HCT116 (cell line): ENCODE results near the gene AFDN. TPM values are rescaled to one million over a fixed set of nuclear protein-coding genes. Genes with fewer than 3 reads are reported as not detected.

Experiments
- ATAC-seq: fragments of 200-7000 bp; cut with Tn5 transposase; 2 replicates; pipeline ENCODE4 v1.9.1; 2020; ENCODE audit warnings: mild to moderate bottlenecking, moderate library complexity
- BruUV-seq: library from RNA; stranded (reverse); fragments of 400-500 nt; replicated peaks from 2 replicates; lab custom pipeline; 2021; lab: Mats Ljungman, UMichigan
- CTCF ChIA-PET: fragments of 300-600 bp; sonication (Branson Sonifier 250); formaldehyde crosslinking; loops from one replicate; lab custom pipeline; 2021; ENCODE audit warnings: antibody characterized with exemption; lab: Charles Lee
- POLR2A ChIA-PET: fragments of 300-600, 350-600 bp; sonication (Branson Sonifier 250); formaldehyde crosslinking; loops from one replicate; lab custom pipeline; 2021; ENCODE audit warnings: antibody characterized with exemption; lab: Charles Lee
- RAD21 ChIA-PET, 2 experiments: fragments of 300-600 bp; sonication (Branson Sonifier 250); formaldehyde crosslinking; loops; one replicate each; lab custom pipeline; 2023; ENCODE audit warnings: low total read pairs in 2 of 2; ENCODE audit not compliant: uncharacterized antibody in 2 of 2, unreplicated experiment in 2 of 2, low non-redundant PET in 1 of 2; lab: Charles Lee
- DNase-seq: peaks from one replicate; pipeline ENCODE4 v3.0.0-alpha.2; 2010; ENCODE audit warnings: low read depth, low spot score
- H2AFZ ChIP-seq: fragments of 200-600 bp; shearing (Covaris generic), sonication (generic); 2 replicates; pipeline ENCODE4 v1.6.1; 2017; ENCODE audit warnings: low read depth, mixed run types, mixed read lengths, antibody characterized with exemption, low read length; ENCODE audit not compliant: poor library complexity, severe bottlenecking
- H3K27ac ChIP-seq: 2 replicates; pipeline ENCODE4 v1.5.1; 2012; ENCODE audit warnings: low read depth, low read length
- H3K27me3 ChIP-seq: fragments of 200-600 bp; sonication (generic); 2 replicates; pipeline ENCODE4 v1.6.1; 2016; ENCODE audit warnings: mixed run types, low read length, mixed read lengths; ENCODE audit not compliant: insufficient read depth
- H3K36me3 ChIP-seq, 2 experiments: fragments of 200-500 bp in 1 of 2; fragments of 200-600 bp in 1 of 2; sonication (Bioruptor generic) in 1 of 2; sonication (generic) in 1 of 2; 2 replicates each; pipeline versions ENCODE4 v1.5.1 to v1.6.1; 2014 to 2016; ENCODE audit warnings: low read length in 2 of 2, inconsistent platforms in 1 of 2, mixed read lengths in 1 of 2, mixed run types in 1 of 2; ENCODE audit not compliant: insufficient read depth in 2 of 2, control insufficient read depth in 1 of 2
- H3K4me1 ChIP-seq, 2 experiments: fragments of 200-600 bp in 1 of 2; sonication (generic) in 1 of 2; 2 replicates each; pipeline versions ENCODE4 v1.5.1 to v1.6.1; 2012 to 2017; ENCODE audit warnings: low read length in 2 of 2, inconsistent platforms in 1 of 2, mild to moderate bottlenecking in 1 of 2, mixed read lengths in 1 of 2, mixed run types in 1 of 2, moderate library complexity in 1 of 2; ENCODE audit not compliant: insufficient read depth in 2 of 2, control insufficient read depth in 1 of 2
- H3K4me2 ChIP-seq: fragments of 200-600 bp; sonication (generic); 2 replicates; pipeline ENCODE4 v1.6.1; 2017; ENCODE audit warnings: mixed run types, low read length, mixed read lengths
- H3K4me3 ChIP-seq, 2 experiments: fragments of 200-600 bp in 1 of 2; sonication (generic) in 1 of 2; replicated peaks in 1 of 2; 2 replicates each; pipeline ENCODE4 v1.5.1; 2011 to 2016; ENCODE audit warnings: low read length in 2 of 2, control low read depth in 1 of 2, low read depth in 1 of 2, mild to moderate bottlenecking in 1 of 2, mixed read lengths in 1 of 2, mixed run types in 1 of 2
- H3K79me2 ChIP-seq: fragments of 200-600 bp; sonication (generic); 2 replicates; pipeline ENCODE4 v1.6.1; 2017; ENCODE audit warnings: mild to moderate bottlenecking, mixed run types, low read length, moderate library complexity, mixed read lengths; ENCODE audit not compliant: insufficient read depth
- H3K9ac ChIP-seq: fragments of 200-600 bp; sonication (generic); 2 replicates; pipeline ENCODE4 v1.6.1; 2016; ENCODE audit warnings: low read length, mixed read lengths
- H3K9me2 ChIP-seq: fragments of 200-600 bp; sonication (generic), shearing (Covaris generic); 2 replicates; pipeline ENCODE4 v1.6.1; 2017; ENCODE audit warnings: mixed run types, mild to moderate bottlenecking, moderate library complexity; ENCODE audit not compliant: insufficient read depth
- H3K9me3 ChIP-seq, 2 experiments: fragments of 200-500 bp in 1 of 2; fragments of 200-600 bp in 1 of 2; sonication (Bioruptor generic) in 1 of 2; sonication (generic) in 1 of 2; 2 replicates each; pipeline ENCODE4 v1.6.1; 2014 to 2017; ENCODE audit warnings: low read length in 2 of 2, mixed read lengths in 2 of 2, inconsistent platforms in 1 of 2, low read depth in 1 of 2, mild to moderate bottlenecking in 1 of 2, mixed run types in 1 of 2, moderate library complexity in 1 of 2; ENCODE audit not compliant: control insufficient read depth in 1 of 2, insufficient read depth in 1 of 2
- H4K20me1 ChIP-seq: fragments of 200-600 bp; sonication (generic), shearing (Covaris generic); 2 replicates; pipeline ENCODE4 v1.6.1; 2017; ENCODE audit warnings: mixed run types, mild to moderate bottlenecking, moderate library complexity; ENCODE audit not compliant: insufficient read depth
- CBX3 ChIP-seq: IDR thresholded peaks from 2 replicates; pipeline ENCODE4 v1.6.1; 2012; ENCODE audit warnings: low read depth
- EGR1 ChIP-seq: IDR thresholded peaks from 2 replicates; pipeline ENCODE4 v1.6.1; 2012; ENCODE audit warnings: low read depth
- EZH2 ChIP-seq: fragments of 200-600 bp; sonication (generic); IDR thresholded peaks from 2 replicates; pipeline ENCODE4 v1.6.1; 2017; ENCODE audit warnings: antibody characterized with exemption, mixed run types
- JUND ChIP-seq: IDR thresholded peaks from 2 replicates; pipeline ENCODE4 v1.6.1; 2012
- MAX ChIP-seq: IDR thresholded peaks from 2 replicates; pipeline ENCODE4 v1.6.1; 2012
- POLR2A ChIP-seq: IDR thresholded peaks from 2 replicates; pipeline ENCODE4 v1.7.0; 2011; ENCODE audit warnings: borderline replicate concordance; ENCODE audit not compliant: insufficient read depth, insufficient read length; ENCODE audit errors: extremely low read depth
- RAD21 ChIP-seq: IDR thresholded peaks from 2 replicates; pipeline ENCODE4 v1.6.1; 2012; ENCODE audit warnings: low read depth, mild to moderate bottlenecking
- SIN3A ChIP-seq: IDR thresholded peaks from 2 replicates; pipeline ENCODE4 v1.6.1; 2012; ENCODE audit warnings: low read depth
- YY1 ChIP-seq: IDR thresholded peaks from 2 replicates; pipeline ENCODE4 v1.6.1; 2011; ENCODE audit warnings: low read length, low read depth, moderate library complexity, mild to moderate bottlenecking; ENCODE audit not compliant: insufficient replicate concordance; ENCODE audit errors: extremely low read depth
- ZBTB33 ChIP-seq: IDR thresholded peaks from 2 replicates; pipeline ENCODE4 v1.6.1; 2011; ENCODE audit warnings: mild to moderate bottlenecking, low read length, moderate library complexity; ENCODE audit not compliant: insufficient replicate concordance; ENCODE audit errors: extremely low read depth
- ZFX ChIP-seq: fragments of 450-650 bp; IDR thresholded peaks from 2 replicates; pipeline ENCODE4 v1.6.1; 2017
- intact Hi-C: fragments of 100-400 bp; cut with micrococcal nuclease; formaldehyde crosslinking; loops from 2 replicates; pipeline ENCODE4 v1.10.0; 2022
- total RNA-seq: library from RNA; stranded (reverse); gene quantifications from one replicate; pipeline ENCODE4 v1.2.1, GENCODE V29; 2021; ENCODE audit not compliant: unreplicated experiment

Gene AFDN
- total RNA-seq, 1 experiment from 2014 or later = 59.4 TPM

- Histone ChIP-seq H3K4me2 (no peak overlapping the region), H3K4me1 (no peaks in the 10 kb centered on the region), H3K9ac (no peak overlapping the region)
These were observed 139.2 kb downstream of the AFDN start for GRCh38 chr6:167965592-167966539.

More at GRCh38 chr6:167965592-167966539, 139.2 kb downstream of the AFDN start:
- H3K4me3 ChIP-seq = no peak overlapping the region
- no peaks in the 10 kb centered on the region for H3K79me2 ChIP-seq
- TF ChIP-seq SIN3A (no peak), ZBTB33 (no peak), POLR2A (no peak), RAD21 (no peak), EGR1 (no peak), MAX (no peak), ZFX (no peak), CBX3 (no peak), YY1 (no peak), EZH2 (no peak), JUND (no peak)
- H3K9me3 ChIP-seq = no peaks in the 10 kb centered on the region
- RAD21 ChIA-PET = no interaction called here
- H3K27me3 ChIP-seq = no peaks in the 10 kb centered on the region
- no peak for DNase-seq
- no peaks in the 10 kb centered on the region for H3K9me2 ChIP-seq
- POLR2A ChIA-PET = no interaction called here
- H4K20me1 ChIP-seq = no peaks in the 10 kb centered on the region
- H3K36me3 ChIP-seq = peaks cover 7 to 25% of the 10 kb centered on the region in 2 experiments; a peak in 3 of 4 replicates
- BruUV-seq = no TSS peak
- CTCF ChIA-PET = no interaction called here
- no peak overlapping the region for H3K27ac ChIP-seq
- H2AFZ ChIP-seq = no peak overlapping the region
- intact Hi-C loops = loop anchor here (5.0 kb wide), 1 partner anchor 464 kb away; no protein-coding TSS in a partner anchor
- ATAC-seq = no peak
